ENCODE measurements around the gene HVCN1.
A peak's percentile ranks its signal among the peaks of the same experiment; 100 is the strongest.

Gene HVCN1

GRCh38 chr12:110627500-110628195 lies 61.3 kb downstream of the HVCN1 start:
- no peak for TF ChIP-seq CTCF (conservative IDR thresholded peaks at IDR 0.05; ENCODE audit: control insufficient read depth, insufficient read depth, low read depth, low read length)

GRCh38 chr12:110622582-110622981 lies 66.3 kb downstream of the HVCN1 start:
- peak; percentile 7 for DNase-seq (ENCODE audit: low read depth)
- H3K4me3 ChIP-seq (ENCODE audit: control insufficient read depth, low read depth, low read length): no peak overlapping the region
- no peak for TF ChIP-seq CTCF (conservative IDR thresholded peaks at IDR 0.05; ENCODE audit: control insufficient read depth, insufficient read depth, low read depth, low read length)

More at GRCh38 chr12:110627500-110628195, 61.3 kb downstream of the HVCN1 start:
- no peak for DNase-seq (ENCODE audit: low read depth)
- no peak overlapping the region for H3K4me3 ChIP-seq (ENCODE audit: control insufficient read depth, low read depth, low read length)

- no peak overlapping the region for H3K4me3 ChIP-seq (ENCODE audit: control insufficient read depth, low read depth, low read length)
- no peak for TF ChIP-seq CTCF (conservative IDR thresholded peaks at IDR 0.05; ENCODE audit: control insufficient read depth, insufficient read depth, low read depth, low read length)
- peak; percentile 28 for DNase-seq (ENCODE audit: low read depth)
These were observed 69.4 kb downstream of the HVCN1 start for GRCh38 chr12:110619534-110619953.

GRCh38 chr12:110616471-110617115 lies 72.3 kb downstream of the HVCN1 start:
- no peak for DNase-seq (ENCODE audit: low read depth)
- no peak for TF ChIP-seq CTCF (conservative IDR thresholded peaks at IDR 0.05; ENCODE audit: control insufficient read depth, insufficient read depth, low read depth, low read length)
- H3K4me3 ChIP-seq (ENCODE audit: control insufficient read depth, low read depth, low read length): no peak overlapping the region

GRCh38 chr12:110615171-110615570 lies 73.7 kb downstream of the HVCN1 start:
- H3K4me3 ChIP-seq (ENCODE audit: control insufficient read depth, low read depth, low read length): no peak overlapping the region
- no peak for DNase-seq (ENCODE audit: low read depth)
- TF ChIP-seq CTCF (conservative IDR thresholded peaks at IDR 0.05; ENCODE audit: control insufficient read depth, insufficient read depth, low read depth, low read length): no peak

GRCh38 chr12:110613771-110614684 lies 74.9 kb downstream of the HVCN1 start, which contains the start of gene TCTN1:
Gene TCTN1 (plus strand): TSS chr12:110614129. CDS start chr12:110614183, 54 bp downstream.
- peak within 1 kb of the TSS; percentile 75 for H3K4me3 ChIP-seq (ENCODE audit: control insufficient read depth, low read depth, low read length)
- DNase-seq (ENCODE audit: low read depth): peak; percentile 89
- no peak for TF ChIP-seq CTCF (conservative IDR thresholded peaks at IDR 0.05; ENCODE audit: control insufficient read depth, insufficient read depth, low read depth, low read length)
